K562 (cell line): ENCODE data around the gene BCAN. TPM values are rescaled to one million over a fixed set of nuclear protein-coding genes. Genes with fewer than 3 reads are reported as not detected.

Experiments
- CBX3 ChIP-seq, 2 experiments: IDR thresholded peaks; 1 replicate in 1 of 2; 2 replicates in 1 of 2; pipeline ENCODE4 v1.6.1; 2012; ENCODE audit warnings: inconsistent platforms in 2 of 2, low read length in 2 of 2, borderline replicate concordance in 1 of 2, control low read depth in 1 of 2
- DDX20 ChIP-seq: fragments of 450-650 bp; IDR thresholded peaks from 2 replicates; pipeline ENCODE4 v1.6.1; 2016; ENCODE audit warnings: missing genetic modification characterization, low read depth, mild to moderate bottlenecking, missing compliant biosample characterization, moderate library complexity
- EGR1 ChIP-seq: fragments of 450-650 bp; conservative IDR thresholded peaks from 2 replicates; pipeline ENCODE4 v1.6.1; 2017; ENCODE audit warnings: mild to moderate bottlenecking
- ETS2 ChIP-seq: IDR thresholded peaks from 2 replicates; pipeline ENCODE4 v1.6.1; 2016; ENCODE audit warnings: borderline replicate concordance, missing genetic modification characterization, mild to moderate bottlenecking, moderate library complexity, missing compliant biosample characterization; ENCODE audit not compliant: poor library complexity, severe bottlenecking
- ILF3 ChIP-seq: fragments of 450-650 bp; IDR thresholded peaks from 2 replicates; pipeline ENCODE4 v1.6.1; 2018; ENCODE audit warnings: antibody characterized with exemption, mild to moderate bottlenecking, moderate library complexity, borderline replicate concordance
- JUN ChIP-seq, 2 experiments: sonication (generic) in 1 of 2; formaldehyde crosslinking in 1 of 2; IDR thresholded peaks; 2 replicates each; pipeline versions ENCODE4 v1.6.1 to v1.8.0; 2012 to 2022; ENCODE audit warnings: borderline replicate concordance in 2 of 2, mild to moderate bottlenecking in 2 of 2, improper control_type of control experiment in 1 of 2, low read depth in 1 of 2, low read length in 1 of 2, missing genetic modification reagents in 1 of 2
- KLF13 ChIP-seq: fragments of 450-650 bp; IDR thresholded peaks from 2 replicates; pipeline ENCODE4 v1.6.1; 2016; ENCODE audit warnings: missing genetic modification characterization, low read depth, mild to moderate bottlenecking, missing compliant biosample characterization, moderate library complexity, borderline replicate concordance
- KLF6 ChIP-seq: fragments of 250-450 bp; sonication (Bioruptor Pico); IDR thresholded peaks from 2 replicates; pipeline ENCODE4 v1.4.0; 2020; ENCODE audit warnings: mild to moderate bottlenecking, moderate library complexity, borderline replicate concordance
- MED1 ChIP-seq: sonication (generic); formaldehyde crosslinking; IDR thresholded peaks from 2 replicates; pipeline ENCODE4 v1.8.1; 2023; ENCODE audit warnings: missing genetic modification reagents, borderline replicate concordance
- MGA ChIP-seq: fragments of 450-650 bp; IDR thresholded peaks from 2 replicates; pipeline ENCODE4 v1.6.1; 2016; ENCODE audit warnings: mild to moderate bottlenecking, moderate library complexity
- NUFIP1 ChIP-seq: fragments of 450-650 bp; IDR thresholded peaks from 2 replicates; pipeline ENCODE4 v1.6.1; 2018; ENCODE audit not compliant: partially characterized antibody
- PURB ChIP-seq: sonication (generic); formaldehyde crosslinking; IDR thresholded peaks from 2 replicates; pipeline ENCODE4 v1.9.0; 2021; ENCODE audit warnings: low read depth, mild to moderate bottlenecking, missing genetic modification reagents
- TAF7 ChIP-seq: fragments of 450-650 bp; IDR thresholded peaks from 2 replicates; pipeline ENCODE4 v1.6.1; 2016; ENCODE audit warnings: missing genetic modification characterization, missing compliant biosample characterization
- ZEB2 ChIP-seq: fragments of 450-650 bp; IDR thresholded peaks from 2 replicates; pipeline ENCODE4 v1.6.1; 2016
- polyA plus RNA-seq, 8 experiments: library from polyadenylated mRNA; depleted of rRNA in 4 of 8; stranded (reverse) in 5 of 8; unstranded in 3 of 8; fragments of >200 nt; fragmentation: Nextera tagmentation in 2 of 8; fragmentation: Illumina TruSeq in 1 of 8; extraction: Ambion mirVana in 2 of 8; extraction: Trizol in 1 of 8; gene quantifications; 2 replicates each; pipeline versions ENCODE4 v1.2.1 to v1.2.3, GENCODE V29; 2011 to 2014; ENCODE audit warnings: inconsistent platforms in 1 of 8, missing spikeins in 1 of 8
- total RNA-seq, 7 experiments: library from RNA; depleted of rRNA in 6 of 7; stranded (reverse); fragments of >200 nt in 6 of 7; fragmentation: Illumina TruSeq in 2 of 7; extraction: Trizol in 2 of 7; gene quantifications; 2 replicates each; pipeline versions ENCODE4 v1.2.1 to v1.2.3, GENCODE V29; 2011 to 2021; ENCODE audit warnings: low replicate concordance in 1 of 7
- TF ChIP-seq, protein P1 (sequence below): sonication (generic); formaldehyde crosslinking; IDR thresholded peaks from 2 replicates; pipeline ENCODE4 v1.8.1; 2022; ENCODE audit warnings: missing genetic modification reagents

BCAN gene
- total and polyA plus RNA-seq, 9 of the 15 experiments (the other 6 are each of a cell fraction or from before 2014, with no cell fraction given), result 0.04 to 0.33 (median 0.14) TPM; not detected in 5

DNA sequence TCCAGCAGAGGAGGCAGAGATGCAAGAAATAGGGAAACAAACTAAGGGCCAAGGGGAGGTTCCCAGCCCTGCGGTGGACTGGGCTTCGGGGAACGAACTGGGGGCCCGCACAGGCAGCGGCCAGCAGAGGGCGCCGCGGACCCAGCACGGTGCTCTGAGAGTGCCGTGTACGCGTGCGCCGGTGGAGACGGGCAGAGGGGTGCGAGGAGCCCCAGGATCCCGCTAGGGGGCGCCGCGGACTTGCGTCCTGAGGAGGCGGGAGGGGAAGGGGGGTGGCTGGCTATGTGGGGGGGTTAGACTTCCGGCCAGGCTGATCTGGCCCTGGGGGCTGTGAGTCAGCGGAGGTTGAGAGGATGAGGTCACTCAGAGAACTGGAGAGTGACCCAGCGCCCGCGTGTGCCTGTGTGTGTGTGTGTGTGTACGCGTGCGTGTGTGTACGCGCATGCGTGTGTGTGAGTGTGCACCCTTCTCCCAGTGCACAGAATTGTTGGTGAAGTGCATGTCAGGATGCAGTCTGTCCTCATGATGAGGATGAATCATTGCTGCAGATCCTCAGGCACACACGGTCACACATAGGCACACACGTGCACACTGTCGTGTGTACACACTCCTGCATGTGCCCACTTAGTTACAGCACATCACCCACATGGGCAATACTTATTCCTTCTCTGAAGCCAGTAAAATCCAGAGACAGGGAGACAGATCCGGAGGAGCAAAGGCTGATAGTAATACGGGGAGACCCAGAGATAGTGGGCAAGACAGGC is 18.3 kb downstream of the BCAN start (continued):
- TF ChIP-seq MGA, result peak; percentile 79
- TF ChIP-seq ILF3, result no peak; the same call in 1 of the 2 replicates
- no peak for TF ChIP-seq PURB (CRISPR knock-in tag)
- TF ChIP-seq KLF6 (CRISPR knock-in tag), result no peak
- peak; percentile 99 for TF ChIP-seq JUN (IDR thresholded peaks at IDR 0.05; ENCODE audit: borderline replicate concordance, low read depth, low read length)
- peak; percentile 99 for TF ChIP-seq JUN (CRISPR knock-in tag; IDR thresholded peaks at IDR 0.05; ENCODE audit: borderline replicate concordance)
- TF ChIP-seq TAF7 (tag), result no peak
- no peak for TF ChIP-seq CBX3 (IDR thresholded peaks at IDR 0.05; ENCODE audit: borderline replicate concordance in 1 of 2, low read length in 2 of 2)
- no peak for TF ChIP-seq DDX20 (tag)
- peak; percentile 79 for TF ChIP-seq EGR1
- TF ChIP-seq ETS2 (tag), result no peak
- peak; percentile 2 for TF ChIP-seq NUFIP1
- no peak for TF ChIP-seq ZEB2
- TF ChIP-seq KLF13 (tag), result 0 out of 2 replicates have a peak, but pooled peaks have one; percentile 14
- TF ChIP-seq, protein P1, sequence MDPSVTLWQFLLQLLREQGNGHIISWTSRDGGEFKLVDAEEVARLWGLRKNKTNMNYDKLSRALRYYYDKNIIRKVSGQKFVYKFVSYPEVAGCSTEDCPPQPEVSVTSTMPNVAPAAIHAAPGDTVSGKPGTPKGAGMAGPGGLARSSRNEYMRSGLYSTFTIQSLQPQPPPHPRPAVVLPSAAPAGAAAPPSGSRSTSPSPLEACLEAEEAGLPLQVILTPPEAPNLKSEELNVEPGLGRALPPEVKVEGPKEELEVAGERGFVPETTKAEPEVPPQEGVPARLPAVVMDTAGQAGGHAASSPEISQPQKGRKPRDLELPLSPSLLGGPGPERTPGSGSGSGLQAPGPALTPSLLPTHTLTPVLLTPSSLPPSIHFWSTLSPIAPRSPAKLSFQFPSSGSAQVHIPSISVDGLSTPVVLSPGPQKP (CRISPR knock-in tag), result no peak
- TF ChIP-seq MED1 (CRISPR knock-in tag), result no peak
